Measurements from ENCODE around the gene TSPAN31. TPM values are rescaled to one million over a fixed set of nuclear protein-coding genes. Genes with fewer than 3 reads are reported as not detected.

The TSPAN31 gene
- polyA plus RNA-seq, 3 donors: 30.1 to 38.8 (median 36.2) TPM

DNA sequence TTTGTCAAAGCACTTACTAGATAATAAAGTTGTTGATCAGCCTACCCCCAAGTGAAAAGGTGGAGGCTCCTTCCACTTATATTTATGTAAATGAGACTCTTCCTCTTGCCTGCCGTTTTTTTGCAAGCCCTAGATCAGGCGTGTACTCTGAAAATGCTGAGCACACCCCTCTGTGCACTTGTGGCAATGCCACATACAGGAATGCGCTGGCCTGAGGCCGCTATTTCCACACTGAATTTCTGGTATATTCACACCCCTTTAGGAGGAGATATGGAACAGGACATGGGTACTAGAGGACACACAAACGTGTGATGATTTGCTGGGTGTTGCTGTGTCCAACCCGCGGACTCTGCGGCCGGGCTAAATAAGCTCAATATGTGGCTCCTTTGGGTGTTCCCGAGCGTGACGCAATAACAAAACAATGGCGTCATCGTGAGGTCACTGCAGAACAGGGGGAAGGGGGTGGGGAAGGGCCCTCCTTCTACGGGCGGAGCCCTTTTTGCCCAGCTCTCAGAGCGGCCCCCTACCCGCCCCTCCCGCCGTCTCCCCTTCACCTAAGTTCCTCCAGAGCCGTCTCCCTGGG, 554 bp upstream of the TSPAN31 start:
- 6 to 10% (median 8%) methylated on average over 21 of the region's 21 CpGs for WGBS, 3 donors
- no peak overlapping the region for H3K27ac ChIP-seq (ENCODE audit: low read depth, low read length)

DNA sequence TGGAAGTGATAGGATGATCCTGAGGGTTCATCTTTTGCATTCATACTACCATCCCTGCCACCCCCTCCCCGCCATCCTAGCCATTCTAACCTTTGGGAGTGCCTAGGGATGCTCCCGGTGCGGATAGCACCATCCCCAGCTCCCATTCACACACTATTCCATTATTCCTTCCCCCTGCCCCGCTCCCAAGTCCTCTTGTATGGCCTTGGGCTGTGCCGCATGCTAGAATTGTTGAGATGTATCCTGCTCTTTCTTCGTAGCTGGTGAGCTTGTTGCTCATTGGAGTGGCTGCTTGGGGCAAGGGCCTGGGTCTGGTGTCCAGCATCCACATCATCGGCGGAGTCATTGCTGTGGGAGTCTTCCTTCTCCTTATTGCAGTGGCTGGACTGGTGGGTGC, 644 bp downstream of the TSPAN31 start:
- 30 to 45% (median 36%) methylated on average over 8 of the region's 8 CpGs for WGBS, 3 donors
- H3K27ac ChIP-seq (ENCODE audit: low read depth, low read length): peak overlapping the region; percentile 96

DNA sequence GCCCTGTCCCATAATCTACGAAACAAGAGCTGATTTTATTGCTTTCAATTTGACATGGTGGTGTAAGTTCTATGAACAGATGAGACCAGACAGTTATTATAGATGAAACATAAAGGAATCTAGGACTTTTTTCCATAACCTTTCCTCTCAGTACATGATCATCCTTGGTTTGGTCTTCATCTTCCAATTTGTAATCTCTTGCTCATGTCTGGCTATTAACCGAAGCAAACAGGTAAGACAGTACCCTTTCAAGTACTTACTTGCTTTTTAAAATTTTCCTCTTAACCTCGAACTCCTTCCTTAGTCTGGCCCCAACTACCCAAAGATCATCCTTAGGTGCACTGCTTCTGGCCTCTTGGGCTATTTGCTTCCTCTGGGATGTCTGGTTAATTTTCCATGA, 1.2 kb downstream of the TSPAN31 start:
- 88 to 92% (median 88%) methylated on average over 3 of the region's 3 CpGs for WGBS, 3 donors
- peak overlapping the region; percentile 96 for H3K27ac ChIP-seq (ENCODE audit: low read depth, low read length)

DNA sequence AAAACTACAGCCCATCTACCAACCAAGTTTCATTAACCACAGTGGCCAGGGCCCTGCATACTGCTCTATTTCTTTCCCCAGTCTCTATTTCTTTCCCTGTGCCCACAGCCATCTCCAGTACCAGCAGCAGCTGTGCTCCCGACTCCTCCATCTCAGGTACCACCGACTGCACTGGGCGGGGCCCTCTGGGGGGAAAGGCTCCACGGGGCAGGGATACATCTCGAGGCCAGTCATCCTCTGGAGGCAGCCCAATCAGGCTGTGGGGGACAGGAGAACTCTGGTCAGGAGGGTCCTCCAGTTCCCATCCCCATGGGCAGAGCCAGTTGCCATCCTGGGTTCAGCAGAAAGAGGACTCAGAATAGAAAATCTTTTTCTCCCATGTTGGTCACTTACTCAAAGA, 4.2 kb downstream of the TSPAN31 start:
- no peak overlapping the region for H3K27ac ChIP-seq (ENCODE audit: low read depth, low read length)
- 89 to 96% (median 92%) methylated on average over 5 of the region's 5 CpGs for WGBS, 3 donors

DNA sequence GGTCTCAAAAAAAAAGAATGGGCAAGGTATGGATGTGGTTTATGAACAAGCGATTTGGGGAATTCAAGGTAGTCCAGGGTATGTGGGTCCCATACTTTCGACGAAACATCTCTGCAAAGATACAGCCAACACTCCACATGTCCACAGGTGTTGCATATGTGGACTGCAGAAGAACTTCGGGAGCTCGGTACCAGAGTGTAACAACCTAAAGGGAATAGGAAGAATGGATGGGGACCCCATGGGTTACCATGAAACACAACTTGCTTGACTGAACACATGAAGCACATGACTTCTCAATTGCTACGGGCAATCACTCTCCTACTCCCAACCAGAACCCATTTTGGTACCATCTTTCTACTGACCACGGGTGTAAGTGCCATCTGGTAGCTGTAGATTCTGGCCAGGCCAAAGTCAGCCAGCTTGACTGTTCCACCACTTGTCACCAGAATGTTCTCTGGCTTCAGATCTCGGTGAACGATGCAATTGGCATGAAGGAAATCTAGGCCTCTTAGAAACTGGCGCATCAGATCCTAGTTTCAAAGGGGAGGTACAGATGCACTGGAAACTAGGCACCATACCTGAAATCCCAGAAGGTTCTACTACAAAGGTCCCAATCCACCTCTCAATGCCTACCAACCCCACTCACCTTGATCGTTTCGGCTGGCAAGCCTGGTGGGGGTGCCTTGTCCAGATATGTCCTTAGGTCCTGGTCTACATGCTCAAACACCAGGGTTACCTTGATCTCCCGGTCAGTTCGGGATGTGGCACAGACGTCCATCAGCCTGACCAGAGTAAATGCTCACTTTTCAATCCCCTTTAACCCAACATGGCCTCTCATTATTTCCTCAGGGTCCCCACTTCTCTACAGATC, 6.0 kb downstream of the TSPAN31 start:
- WGBS, 3 donors: 89 to 91% (median 89%) methylated on average over 15 of the region's 15 CpGs
- no peak overlapping the region for H3K27ac ChIP-seq (ENCODE audit: low read depth, low read length)

DNA sequence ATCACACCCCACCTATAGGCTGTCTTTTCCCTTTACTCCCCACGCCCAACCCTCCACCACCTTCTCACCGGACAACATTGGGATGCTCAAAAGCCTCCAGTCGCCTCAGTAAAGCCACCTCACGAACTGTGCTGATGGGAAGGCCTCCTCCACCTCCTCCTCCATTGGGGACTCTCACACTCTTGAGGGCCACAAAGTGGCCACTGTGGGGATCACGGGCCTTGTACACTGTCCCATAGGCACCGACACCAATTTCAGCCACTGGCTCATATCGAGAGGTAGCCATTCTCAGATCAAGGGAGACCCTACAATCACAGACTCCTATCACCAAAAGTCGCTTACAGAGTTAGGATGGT, 6.6 kb downstream of the TSPAN31 start:
- no peak overlapping the region for H3K27ac ChIP-seq (ENCODE audit: low read depth, low read length)
- 9 to 10% (median 9%) methylated on average over 8 of the region's 8 CpGs for WGBS, 3 donors

DNA sequence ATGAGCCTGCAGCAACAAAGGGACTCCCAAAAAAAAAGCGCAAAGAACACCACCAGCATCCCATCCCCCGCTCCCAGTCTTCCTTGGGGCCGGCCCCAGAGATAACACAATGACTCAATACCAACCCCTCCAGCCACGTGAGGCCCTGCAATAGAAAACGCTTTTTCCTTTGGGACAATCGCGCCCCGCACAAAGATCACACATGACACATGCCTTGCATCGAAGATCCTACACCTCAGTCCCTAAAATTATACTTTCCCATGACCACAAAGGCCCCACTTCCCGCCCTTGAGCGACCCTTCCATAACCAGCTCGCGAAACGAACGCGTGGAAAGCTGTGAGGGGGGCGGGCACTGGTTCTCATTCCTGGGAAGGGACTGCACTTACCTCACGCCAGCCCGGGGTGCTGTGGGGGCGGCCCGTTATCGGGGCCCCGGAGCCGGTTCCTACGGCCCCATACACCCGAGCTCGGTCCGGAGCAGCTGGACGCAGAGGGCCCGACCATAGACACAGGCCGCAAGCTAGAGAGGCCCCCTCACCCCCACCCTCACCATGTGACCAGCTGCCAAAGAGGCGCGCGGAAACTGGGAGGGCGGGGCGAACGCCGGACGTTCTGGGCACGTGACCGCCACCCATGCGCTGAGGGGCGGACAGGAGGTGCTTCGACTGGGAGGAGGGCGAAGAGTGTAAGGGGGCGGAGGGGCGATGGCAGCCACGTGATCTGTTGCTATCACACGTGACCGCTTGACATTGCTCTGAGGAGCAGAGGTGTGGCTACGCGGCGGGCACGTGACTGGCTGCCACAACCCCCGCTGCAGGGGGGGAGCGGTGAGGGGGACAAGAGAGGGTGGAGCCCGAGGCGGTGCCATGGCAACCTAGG, 7.2 kb downstream of the TSPAN31 start, which contains the start of gene CDK4:
TSS of gene CDK4 (minus strand) at position 523 of the 880 bp plus-strand sequence. CDS start 593 bp downstream, outside the sequence.
- no peak within 1 kb of the TSS for H3K27ac ChIP-seq (ENCODE audit: low read depth, low read length)

DNA sequence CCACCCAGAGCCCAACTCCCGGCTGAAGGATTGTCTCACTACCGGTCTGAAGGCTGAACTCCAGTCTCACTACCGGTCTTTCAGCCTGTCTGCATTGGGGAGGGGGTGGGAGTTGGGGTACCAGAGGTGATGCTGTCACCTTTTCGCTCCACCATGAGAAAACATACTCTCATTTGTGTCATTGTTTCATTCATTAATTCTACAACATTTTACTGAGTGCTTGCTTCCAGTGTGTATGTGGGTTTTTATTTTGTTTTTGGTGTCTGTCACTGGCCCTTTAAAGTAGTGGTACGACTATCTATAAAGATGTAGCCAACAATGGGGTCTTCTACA, 7.8 kb downstream of the TSPAN31 start:
- 1 to 3% (median 2%) methylated on average over 5 of the region's 5 CpGs for WGBS, 3 donors
- H3K27ac ChIP-seq (ENCODE audit: low read depth, low read length): no peak overlapping the region

More for the DNA sequence above, 7.2 kb downstream of the TSPAN31 start, which contains the start of gene CDK4:
- WGBS, 3 donors: 0 to 1% (median 1%) methylated on average over 58 of the region's 58 CpGs

DNA sequence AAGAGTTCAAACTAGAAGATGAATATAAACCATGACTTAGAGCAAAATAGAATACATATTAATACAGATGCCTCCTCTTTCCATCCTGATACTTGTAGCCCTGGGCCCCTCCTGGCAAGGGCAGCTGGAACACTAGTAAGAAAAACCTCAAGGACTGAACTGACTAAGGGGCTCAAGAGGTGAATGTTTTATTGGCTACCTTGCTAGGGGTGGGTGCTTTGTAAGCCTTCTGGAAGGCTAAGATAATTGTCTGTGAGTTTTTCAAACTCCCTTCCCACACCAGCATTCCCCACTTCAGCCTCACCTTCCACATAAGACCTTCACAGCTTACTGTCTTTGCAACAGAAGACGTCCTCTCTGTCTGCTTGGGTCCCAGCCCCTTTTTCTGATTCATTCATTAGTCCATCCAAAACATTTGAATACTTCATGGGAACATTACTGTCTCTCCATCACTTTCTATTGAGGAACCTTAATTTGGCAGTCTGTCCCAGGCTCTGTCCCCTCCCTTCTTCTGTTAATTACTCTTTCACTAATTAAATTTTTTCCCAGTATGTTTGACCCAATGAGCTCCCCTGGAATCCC, 9.0 kb downstream of the TSPAN31 start:
- no peak overlapping the region for H3K27ac ChIP-seq (ENCODE audit: low read depth, low read length)
- WGBS, 3 donors: 22 to 41% (median 40%) methylated on average over 1 of the region's 1 CpG

DNA sequence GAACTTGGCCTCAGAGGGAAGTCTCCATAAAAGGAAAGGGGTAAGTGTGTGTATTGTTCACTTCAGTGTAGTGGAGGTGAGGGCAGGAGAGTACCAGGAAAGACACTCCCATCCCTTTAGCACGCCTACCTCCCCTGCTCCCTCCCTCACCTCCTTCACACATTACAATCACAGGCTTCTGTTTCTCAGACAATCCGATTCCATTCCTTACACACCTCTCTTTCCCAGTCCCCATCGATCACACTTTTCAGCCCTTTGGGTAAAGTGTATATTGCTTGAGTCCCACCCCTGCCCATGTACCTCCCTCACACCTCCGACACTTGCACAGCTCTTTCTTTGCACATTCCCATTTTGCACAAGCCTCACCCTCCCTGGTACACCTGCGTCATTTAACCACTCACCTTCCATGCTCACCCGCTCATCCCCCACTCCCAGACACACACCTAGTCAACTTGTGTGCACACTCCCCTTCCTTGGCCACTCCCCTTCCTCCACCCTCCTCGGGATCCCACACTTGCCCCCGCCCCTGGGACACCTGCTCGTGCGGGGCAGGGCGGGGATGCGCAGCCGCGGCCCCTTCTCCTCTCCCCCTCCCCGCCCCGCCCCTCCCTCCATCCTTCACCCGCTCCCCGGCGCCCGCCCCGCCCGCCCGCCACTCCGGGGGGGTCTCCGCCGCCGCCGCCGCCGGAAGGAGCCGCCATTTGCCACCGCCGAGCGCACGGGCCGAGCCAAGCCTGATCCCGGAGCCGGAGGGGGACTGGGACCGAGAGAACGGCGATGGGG, 9.8 kb downstream of the TSPAN31 start, which contains the start of gene MARCHF9:
TSS of gene MARCHF9 (plus strand) at position 693 of the 783 bp plus-strand sequence. CDS start 426 bp downstream, outside the sequence.
- H3K27ac ChIP-seq (ENCODE audit: low read depth, low read length): no peak within 1 kb of the TSS
- WGBS, 3 donors: 1 to 2% (median 2%) methylated on average over 17 to 39 of the region's 41 CpGs

DNA sequence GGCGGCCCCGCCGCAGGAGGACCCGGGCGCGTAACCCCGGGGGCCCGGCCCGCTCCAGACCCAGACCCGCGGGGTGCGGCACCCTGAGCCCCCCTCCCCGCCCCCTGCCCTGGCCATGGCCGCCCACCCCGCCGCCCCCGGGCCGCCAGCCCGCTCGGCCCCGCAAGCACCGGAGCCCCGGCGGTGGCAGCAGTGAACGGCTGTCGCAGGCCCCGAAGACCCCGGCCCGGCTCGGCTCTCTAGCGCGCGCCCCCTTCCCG, 10.3 kb downstream of the TSPAN31 start:
- 0% methylated on average over 1 to 34 of the region's 34 CpGs for WGBS, 3 donors
- no peak overlapping the region for H3K27ac ChIP-seq (ENCODE audit: low read depth, low read length)

DNA sequence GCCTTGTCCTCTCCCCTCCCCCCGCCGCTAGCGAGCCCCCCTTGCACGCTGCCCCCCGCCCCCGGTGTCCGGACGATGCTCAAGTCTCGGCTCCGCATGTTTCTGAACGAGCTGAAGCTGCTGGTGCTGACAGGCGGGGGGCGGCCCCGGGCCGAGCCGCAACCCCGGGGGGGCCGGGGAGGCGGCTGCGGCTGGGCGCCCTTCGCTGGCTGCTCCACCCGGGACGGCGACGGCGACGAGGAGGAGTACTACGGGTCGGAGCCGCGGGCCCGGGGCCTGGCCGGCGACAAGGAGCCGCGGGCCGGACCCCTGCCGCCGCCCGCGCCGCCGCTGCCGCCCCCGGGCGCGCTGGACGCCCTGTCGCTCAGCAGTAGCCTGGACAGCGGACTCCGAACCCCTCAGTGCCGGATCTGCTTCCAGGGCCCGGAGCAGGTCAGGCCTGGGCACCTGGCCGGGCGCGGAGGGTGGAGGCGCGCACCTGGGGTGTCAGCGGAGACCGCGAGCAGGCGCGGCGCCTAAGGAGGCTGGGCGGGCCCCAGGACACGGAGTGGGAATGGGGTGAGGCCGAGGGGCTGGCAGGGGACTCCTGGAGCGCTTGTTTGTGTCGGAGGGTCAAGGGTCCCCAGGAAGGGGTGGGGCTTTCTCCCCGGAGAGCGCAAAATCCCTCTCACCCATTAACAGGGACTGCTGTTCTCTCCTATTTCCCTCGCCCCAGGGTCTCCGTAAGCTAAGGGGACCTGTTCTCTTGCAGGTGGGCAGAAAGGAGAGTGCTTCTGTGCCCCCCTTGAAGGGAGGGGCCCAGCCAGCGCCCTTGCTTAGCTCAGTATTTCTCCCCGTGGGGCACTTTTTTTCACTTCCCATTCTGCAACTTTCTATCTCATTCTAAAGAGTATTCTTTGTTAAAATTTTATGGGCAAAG, 10.9 kb downstream of the TSPAN31 start:
- H3K27ac ChIP-seq (ENCODE audit: low read depth, low read length): no peak overlapping the region
- WGBS, 3 donors: 1 to 3% (median 1%) methylated on average over 58 to 75 of the region's 76 CpGs

DNA sequence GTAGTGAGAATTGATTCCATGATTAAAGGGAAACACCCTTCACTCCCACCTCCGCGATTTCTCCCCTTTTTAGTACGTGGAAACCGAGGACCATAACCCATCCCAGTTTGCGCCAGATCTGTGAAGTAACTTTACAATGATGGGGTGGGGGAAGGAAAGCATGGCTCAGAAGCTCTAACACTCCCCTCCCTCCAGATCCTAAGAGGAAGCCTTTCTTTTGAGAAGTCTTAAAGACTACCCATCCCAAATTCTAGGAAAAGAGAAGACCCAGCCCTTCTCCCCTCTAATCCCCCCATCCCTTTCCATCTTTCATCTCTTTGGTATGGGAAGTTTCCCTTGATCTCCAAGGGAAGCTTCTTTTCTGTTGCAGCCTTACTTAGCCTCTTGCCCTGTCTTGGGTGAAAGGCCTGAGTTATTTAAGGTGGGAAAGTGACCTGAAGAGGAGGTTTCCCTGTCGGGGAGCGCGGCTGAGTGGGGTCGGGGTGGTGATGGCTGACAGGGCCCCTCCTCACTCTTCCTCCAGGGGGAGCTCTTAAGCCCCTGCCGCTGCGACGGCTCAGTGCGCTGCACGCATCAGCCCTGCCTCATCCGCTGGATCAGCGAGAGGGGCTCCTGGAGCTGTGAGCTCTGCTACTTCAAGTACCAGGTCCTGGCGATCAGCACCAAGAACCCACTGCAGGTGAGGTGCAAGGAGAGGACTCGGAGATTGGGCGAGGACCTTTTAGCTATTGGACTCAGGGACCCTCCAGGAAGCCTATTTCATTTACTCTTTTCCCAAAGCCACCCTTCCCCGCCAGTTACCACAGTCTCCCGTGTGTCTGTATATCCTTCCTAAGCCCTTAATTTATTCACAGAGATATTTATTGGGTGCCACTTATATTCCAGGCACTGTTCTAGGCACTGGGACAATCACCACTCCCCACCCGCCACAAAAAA, 11.8 kb downstream of the TSPAN31 start:
- 36 to 55% (median 46%) methylated on average over 21 to 22 of the region's 22 CpGs for WGBS, 3 donors
- no peak overlapping the region for H3K27ac ChIP-seq (ENCODE audit: low read depth, low read length)

DNA sequence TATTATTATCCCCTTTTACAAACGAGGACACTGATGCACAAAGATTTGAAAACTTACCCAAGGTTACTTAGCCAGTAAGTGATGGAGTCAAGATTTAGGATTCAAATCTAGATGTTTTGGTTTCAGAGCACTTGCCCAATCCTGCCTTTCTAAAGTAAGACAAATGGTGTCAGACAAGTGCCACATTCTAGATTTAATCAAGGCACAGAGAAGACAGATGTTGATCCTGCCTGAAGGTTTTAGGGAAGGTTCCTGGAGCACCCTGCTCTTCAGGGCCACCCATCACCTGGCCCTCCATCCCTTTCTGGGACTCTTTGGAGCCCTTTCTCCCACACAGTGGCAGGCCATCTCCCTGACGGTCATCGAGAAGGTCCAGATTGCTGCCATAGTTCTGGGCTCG, 12.9 kb downstream of the TSPAN31 start:
- WGBS, 3 donors: 95 to 96% (median 95%) methylated on average over 4 of the region's 4 CpGs
- H3K27ac ChIP-seq (ENCODE audit: low read depth, low read length): no peak overlapping the region

DNA sequence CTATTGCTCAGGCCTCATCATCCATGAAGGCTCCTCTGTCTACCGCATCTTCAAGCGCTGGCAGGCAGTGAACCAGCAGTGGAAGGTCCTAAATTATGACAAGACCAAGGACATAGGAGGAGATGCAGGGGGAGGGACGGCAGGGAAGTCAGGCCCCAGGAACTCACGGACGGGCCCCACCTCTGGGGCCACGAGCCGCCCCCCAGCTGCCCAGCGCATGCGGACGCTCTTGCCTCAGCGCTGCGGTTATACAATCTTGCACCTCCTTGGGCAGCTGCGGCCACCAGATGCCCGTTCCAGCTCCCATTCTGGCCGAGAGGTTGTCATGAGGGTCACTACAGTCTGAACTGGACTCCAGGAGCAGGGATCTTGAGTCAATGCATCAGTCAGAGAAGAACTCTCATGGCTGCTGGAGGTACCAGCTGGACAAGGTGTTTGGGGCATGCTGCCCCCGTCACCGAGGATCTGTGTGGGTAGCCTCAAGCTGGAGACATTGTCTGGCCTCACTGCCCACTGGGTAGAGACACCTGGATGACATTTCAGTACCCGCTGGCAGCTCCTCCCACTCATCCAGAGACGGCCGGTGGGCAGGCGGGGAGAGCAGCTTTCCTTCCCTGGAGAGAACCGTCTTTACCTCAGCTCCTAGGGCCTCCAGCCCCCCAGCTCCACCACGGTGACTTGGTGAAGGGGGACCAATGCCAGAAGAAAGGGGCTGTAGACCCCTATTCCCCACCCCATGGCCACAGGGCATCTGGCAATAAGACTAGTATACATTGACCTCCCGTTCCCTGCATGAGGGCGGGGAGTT, 13.9 kb downstream of the TSPAN31 start:
- WGBS, 3 donors: 91 to 97% (median 94%) methylated on average over 25 of the region's 25 CpGs
- no peak overlapping the region for H3K27ac ChIP-seq (ENCODE audit: low read depth, low read length)
